GM19351 (cell line): ENCODE measurements around the gene OPCML.

Experiments used
- ATAC-seq: cut with Tn5 transposase; IDR thresholded peaks from one replicate; pipeline ENCODE4 v1.9.1; 2021; ENCODE audit warnings: mild to moderate bottlenecking, moderate library complexity; ENCODE audit not compliant: unreplicated experiment

OPCML gene

DNA sequence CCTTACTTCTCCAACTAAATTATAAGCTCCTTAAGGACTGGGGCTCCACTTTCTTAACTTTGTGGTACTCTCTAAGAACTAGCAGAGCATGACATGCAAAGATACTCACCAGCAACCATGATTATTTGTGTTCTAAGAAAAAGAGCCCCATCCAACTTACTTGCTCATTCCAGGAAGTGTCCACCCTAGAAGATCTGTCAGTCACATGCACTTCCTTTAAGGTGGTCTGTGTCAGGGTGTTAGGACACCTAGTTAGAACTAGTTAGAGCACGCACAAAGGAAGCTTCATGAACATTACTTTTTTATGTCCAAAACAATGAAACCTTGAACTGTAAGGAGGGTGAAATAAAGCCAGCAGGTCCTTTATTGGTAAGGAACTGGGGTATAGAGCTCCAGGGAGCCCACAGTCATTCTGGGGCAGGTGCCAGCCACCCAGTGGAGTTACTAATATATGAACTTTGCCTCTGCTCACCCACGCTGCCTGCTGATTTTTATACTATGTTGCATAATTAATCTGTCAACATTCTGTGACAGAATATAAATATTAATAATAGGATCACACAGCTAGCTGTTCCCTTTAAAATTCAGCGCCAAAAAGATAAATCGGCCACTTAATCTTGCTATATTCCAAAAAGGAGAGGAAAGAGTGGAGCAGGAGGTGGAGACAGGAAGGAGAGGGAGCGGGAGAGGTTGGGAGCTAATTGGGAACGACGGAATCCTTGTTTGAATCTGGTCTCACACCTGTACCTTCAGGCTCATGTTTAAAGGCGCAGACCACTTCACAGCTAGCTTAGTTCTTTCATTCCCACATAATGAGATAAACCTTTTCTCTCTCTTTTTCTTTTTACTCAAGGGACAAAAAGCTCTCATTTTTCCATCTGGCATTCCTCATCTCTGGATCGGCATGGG lies 755.0 kb downstream of the OPCML start:
- no peak for ATAC-seq

DNA sequence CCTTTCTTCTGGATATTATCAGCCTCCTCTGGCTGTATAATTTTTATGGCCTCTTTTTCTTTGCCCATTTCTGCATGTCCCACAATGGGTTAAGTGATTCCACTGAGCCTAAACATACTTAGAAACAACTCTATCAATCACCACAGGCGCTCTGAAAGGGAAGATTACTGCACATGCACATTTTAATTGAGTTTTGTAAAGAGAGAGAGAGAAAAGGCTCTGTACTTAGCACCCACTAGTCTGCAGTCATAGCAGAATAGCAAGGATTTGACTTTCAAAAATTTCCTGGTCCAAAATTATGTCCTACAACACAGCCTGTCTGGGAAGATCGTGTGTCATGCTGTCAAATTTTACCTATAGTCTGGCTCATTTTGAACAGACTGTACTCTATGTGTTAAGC lies 758.5 kb downstream of the OPCML start:
- ATAC-seq = no peak

DNA sequence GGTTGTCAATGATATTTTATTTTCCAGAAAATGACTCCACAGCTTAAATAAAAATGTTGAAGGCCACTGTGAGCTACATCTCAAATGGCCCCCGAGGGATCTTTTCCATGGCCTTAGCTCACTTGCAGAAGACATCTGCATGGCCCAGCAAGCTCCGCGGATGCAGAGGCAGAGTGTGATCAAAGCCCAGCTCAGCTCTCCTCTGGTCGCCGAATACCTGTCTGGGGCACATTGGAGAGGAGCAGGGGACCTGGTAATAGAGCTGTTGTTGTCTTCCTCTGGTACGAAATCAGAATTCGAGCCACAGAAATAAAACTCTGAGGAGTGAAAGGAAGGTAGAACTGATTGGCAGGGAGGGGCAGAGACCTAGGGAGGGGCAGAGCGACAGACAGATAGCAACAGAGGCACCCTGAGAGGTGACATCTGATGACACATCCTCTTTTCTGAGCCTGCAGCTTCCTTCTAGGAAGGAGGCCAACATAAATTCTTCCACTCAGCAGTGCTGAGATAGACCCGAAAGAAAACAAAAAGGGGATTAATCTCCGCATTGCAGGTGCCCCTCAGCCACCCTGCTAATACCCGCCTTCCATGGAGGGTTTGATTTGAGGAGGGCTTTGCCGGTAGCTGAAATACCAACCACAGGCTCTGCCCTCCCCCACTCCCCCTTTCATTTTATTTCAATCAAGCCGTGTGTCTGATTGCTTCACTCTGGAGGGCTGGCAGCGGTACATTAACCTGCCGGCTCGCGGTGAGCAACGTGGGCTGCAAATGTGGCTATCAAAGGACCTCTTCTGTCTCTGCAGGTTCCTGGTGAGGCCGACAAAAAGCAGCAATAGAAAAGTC lies 759.4 kb downstream of the OPCML start:
- no peak for ATAC-seq

DNA sequence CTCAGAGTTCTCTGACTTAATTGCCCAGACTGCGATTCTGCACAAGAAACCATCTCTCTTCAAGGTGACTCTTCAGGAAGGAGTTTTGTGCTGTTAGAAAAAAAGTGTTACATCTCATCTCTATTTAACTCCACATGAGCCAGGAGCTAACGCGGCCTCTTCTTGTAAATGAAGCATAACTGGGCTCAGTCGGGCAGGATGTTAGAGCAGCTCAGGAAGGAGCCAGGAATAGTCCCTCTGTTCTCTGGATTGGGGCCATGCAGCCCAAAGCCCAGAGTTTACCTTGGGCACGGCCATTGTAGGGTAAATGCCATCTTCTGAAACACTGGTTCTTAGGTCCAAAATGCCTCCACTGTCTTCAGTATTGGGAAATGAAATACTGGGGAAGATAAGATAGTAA lies 760.6 kb downstream of the OPCML start:
- no peak for ATAC-seq

DNA sequence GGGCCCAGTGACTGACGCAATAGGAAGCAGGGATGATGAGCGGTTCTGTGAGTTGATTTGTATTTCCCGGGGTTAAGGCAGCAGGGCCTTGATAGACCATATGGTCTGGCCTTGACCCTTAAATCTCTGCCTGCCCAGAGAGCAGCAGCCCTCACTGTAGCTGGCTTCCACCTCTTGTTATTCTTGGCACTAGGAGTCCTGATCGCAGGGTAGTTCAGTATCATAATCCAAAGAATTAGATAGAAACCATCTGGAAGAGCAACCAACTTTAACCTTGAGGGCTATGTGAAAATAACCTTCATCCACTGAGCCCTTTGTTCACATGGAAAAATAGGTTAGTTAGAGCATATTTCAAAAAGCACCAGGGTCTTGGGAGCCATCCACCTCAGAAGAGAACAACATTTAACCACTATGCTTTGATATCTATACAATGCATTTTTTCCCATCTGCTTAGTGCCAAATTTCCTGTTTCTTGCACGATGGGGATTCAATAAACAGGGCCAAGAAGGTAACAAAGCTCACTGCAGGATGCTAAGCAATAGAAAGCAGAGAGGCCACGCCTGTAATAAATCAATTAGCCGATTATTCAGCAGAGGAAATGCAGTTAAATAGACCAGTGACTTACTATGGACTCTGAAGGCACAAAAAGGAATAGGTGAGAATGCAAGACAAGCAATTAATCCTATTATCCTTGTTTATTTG lies 761.3 kb downstream of the OPCML start:
- ATAC-seq = no peak

DNA sequence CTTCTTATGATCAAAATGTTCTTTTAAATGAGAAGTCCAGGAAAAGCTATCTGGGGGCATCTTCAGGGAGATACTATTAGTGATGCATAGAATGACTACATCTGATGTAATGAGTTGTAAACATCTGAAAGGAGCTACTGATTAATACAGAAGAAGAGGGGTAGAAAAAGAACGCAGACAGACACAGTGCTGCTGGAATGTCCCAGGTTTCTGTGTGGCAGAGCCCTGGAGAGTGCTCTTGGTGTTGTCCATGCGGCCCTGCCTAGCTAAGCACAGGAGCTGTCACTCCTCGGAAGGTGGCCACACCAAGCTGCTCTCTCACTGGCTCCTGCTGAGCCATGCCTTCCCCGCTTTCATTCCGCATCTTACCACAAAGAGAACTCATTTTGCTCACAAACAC lies 768.8 kb downstream of the OPCML start:
- no peak for ATAC-seq

DNA sequence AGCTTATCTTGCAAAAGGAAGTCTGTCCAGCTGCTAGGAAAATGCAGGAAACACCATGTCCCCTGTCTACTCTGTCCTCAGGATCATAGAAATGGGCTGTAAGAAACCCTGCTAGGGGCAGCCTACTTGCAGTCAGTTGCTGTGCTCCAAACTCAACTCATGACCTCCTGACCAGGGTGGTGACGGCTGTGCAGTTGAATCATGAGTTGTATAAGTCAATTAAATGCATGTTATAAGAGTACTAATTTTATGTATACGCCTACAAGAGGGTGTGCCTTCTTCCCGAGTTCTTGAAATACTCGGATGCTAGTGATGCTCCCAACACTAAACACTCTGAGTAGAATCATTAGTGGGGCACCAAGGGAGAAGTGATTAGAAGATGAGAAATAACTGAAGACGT lies 776.4 kb downstream of the OPCML start:
- no peak for ATAC-seq

DNA sequence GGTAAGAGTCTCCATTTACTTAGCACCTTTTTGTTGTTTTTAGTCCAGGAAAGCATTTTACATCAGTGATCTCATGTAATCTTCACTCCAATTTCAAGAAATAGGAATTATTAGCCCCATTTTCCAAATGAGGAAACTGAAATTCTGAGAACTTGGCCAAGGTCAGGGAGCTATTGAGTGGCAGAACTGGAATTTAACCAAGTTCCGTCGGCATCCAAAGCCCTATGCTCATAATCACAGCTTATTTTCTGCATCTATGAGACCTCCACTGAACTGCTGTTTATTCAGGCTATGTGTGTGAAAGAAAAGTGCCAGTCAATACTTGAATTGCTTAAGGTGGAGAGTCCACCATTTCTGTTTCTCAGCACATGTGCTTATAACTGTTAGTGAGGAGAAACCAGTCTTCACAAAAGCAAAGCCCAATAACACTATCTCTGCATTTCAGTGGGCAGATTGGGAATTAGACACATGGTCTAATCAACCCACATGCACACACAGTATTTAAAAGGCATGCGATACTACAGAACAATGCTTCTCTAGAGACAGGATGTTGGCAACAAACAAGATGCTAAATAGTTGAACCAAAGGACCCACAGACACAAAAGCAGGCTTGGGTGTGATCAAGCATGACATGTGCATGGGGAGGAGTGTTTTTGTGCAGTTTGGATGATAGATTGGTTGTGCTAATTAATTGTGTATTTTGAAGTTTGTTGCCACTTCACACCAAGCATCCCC lies 780.6 kb downstream of the OPCML start:
- ATAC-seq = no peak

DNA sequence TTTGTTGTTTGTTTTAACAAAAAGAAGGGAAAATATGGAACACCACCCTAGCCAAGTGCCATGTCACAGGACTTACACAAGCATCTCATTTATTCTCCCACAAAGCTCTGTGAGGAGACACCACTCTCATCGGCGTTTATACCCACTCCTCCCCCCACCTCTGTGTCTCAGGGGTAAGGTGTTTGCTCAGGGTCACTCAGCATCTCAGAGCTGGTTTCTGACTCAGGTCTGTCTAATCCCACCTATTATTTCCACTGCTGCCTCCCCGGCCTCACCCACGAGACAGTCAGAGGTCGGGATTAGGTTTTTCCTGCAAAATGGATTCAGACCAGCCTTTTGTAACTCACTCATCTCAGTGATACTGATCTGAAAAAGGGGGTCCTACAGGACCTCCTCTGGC lies 786.0 kb downstream of the OPCML start:
- no peak for ATAC-seq

DNA sequence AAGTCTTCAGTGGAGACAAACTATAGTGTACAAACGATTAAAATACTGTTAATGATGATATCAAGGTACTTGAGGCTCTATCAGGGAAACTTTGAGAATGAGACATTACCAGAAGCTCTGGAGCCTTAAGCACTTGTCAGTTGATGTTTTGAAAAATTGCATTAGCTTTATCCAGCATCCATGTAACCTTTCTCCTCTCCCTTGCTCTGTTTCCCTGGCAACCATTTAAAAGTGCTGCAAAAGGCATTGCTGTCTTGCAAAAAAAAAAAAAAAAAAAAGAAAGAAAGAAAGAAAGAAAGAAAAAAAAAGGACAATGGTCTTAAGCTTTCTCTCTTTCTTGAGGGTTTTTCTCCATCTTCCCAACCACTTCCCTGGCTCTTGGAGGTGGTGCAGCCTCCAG lies 787.0 kb downstream of the OPCML start:
- ATAC-seq = no peak

DNA sequence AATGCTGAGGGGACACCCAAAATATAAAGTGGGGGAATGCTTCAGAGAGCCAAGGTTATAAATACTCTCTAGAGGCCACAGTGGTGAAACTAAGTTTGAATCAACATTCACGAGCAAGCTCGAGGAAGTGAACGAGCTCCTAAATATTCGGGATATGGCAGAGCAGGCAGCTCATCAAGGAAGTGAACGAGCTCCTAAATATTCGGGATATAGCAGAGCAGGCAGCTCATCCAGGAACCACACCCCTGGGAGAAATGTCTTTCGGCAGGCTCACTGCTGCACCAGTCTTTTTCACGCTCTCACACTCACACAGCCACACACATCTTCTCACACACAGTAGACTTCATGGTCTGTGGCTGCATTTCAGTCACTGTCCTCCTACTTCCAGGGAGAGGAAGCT lies 787.5 kb downstream of the OPCML start:
- no peak for ATAC-seq

DNA sequence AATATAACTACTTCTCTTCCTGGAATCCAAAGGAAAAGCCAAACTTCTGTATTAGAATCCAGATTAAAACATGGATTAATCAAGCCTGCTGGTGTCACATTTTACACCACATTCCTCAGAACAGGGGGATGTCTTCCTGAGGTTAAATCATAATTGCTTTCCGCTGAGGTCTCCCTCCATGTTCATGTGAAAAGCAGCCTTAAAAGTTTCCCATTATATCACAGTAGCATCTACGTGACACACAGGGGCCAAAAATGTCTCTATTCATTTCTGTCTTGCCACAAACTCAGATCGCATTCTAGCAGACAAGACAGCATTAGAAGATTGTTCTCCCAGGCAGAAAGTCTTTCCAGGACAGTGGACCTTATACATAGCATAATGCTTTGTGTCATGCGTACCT lies 788.7 kb downstream of the OPCML start:
- ATAC-seq = no peak

DNA sequence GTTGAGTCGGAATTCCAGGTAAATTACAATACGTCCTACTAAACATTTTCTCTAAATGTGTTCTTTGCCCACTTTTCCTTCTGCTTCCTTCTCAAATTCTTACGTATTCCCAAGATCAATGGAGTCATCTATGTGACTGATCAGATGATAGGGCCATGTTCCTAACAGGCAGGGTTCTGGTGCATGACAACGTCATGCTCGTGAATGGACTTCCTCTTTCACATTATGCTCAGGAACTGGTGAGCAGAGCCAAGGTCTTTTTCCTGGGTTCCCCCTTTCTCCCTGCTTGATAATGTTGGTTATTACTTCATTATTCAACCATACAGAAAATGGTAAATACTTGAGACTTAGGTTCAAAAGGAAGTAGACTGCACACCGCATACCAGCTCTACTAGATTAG lies 789.4 kb downstream of the OPCML start:
- no peak for ATAC-seq

DNA sequence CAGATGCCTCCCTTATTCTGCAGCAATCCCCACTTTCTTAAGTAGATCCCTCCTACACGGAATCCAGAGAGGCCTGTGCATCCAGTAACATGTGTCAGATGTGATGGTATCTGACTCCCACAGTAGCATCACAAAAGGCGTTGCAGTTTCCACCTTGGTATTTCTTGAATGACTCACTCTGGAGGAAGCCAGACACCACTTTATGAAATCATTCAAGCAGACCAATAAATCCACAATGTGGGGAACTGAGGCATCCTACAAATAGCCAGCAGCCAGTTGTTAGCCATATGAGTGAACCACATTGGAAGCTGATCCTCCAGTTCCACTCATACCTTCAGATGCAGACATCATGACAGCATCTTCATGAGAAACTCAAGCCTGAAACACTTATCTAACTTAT lies 798.1 kb downstream of the OPCML start:
- ATAC-seq = no peak

DNA sequence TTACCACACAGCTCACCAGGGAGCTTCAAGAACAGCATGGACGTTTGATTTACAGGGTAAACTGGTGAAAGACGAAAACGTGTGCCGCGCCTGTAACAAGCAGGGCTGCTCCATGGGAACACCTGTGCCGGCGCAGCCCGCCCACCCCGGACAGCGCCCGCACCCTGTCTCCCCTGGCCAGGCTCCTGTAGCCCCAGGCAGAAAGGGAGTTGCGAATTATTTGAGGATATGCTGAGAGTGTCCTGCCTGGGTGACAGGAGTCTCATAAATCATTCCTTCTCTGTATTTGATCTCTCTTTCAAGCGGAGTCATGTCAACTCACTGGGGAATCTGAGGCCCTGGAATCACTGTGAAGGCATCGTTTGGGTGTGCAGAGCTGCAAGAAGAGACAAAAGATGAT lies 804.3 kb downstream of the OPCML start:
- ATAC-seq = no peak

DNA sequence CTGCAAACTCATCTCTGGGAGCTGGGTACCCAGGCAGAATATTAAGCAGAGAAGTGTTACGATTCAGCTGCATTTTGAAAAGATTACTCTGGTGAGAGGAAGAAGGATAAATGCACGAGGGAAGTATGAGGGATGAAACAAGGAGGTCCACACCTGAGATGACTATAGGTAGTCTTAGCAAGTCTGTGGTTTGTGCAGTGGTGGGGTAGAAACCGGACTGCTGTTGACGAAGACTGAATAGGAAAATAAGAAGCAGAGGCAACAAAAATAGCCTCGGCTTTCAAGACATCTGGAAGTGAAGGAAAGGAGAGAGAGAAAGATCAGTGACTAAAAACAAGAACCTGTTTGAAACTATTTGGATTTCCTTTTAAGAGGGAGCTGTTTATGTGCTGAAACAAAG lies 810.8 kb downstream of the OPCML start:
- no peak for ATAC-seq

DNA sequence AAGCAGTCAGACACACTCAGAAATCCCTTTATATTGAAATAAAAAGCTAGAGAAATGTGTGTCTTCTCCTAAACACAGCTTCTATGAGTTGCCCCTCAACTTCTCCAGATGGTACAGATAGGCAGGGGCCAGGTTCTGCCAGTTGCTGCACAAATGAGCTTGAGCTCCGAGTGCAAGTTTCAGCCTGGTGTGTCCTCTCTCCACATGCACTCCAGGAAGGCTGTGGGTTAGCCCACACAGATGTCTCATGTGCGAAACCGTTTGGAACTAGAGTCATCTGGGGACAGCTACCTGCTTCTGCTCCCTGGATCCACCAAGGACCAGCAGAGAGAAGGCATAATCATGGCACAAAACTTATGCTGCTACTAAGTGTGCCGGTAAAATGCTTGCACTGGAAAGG lies 812.6 kb downstream of the OPCML start:
- no peak for ATAC-seq

DNA sequence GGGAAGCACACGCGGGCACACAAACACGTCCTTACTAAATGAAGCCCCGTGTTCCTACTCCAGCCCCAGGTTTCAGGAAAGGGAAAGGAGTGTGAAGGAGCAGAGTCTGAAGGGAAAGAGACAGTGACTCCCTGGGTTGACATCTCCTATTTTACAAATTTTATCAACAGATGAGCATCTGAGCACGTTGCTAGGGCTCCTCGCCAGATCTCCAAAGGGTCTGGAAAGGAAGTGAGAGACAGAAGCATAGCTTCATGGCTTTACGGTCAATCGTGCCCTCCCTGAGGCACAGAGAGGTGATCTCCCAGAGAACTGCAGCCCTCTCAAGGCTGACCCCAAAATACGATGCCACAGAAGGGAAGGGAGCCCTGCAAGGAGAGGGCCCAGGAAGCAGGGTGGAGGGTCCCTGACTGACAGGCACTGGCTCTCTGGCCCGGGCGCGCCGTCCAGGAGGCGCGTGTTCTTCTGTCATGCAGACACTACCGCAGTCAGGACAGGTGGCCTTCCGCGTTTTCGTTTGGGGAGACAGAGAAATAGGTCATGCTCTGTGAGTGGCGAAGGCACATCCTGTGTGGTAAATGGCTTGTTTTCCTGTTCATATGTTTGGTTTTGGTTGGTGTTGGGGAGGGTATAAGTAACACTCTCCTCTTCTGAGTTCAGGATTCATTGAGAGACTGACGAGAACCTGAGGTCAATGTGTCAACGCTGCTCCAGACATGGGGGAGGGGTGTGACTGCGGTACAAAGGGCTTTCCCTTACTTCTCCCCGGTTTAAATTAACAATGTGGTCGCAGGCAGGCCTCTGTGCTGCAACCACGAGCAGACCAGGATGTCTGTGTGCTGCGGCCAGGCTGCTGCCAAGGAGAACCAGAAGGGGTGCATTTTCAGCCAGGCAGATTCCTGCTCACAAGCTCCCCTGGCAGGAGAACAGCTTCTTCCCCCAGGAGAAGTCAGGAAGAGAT lies 813.3 kb downstream of the OPCML start:
- no peak for ATAC-seq

DNA sequence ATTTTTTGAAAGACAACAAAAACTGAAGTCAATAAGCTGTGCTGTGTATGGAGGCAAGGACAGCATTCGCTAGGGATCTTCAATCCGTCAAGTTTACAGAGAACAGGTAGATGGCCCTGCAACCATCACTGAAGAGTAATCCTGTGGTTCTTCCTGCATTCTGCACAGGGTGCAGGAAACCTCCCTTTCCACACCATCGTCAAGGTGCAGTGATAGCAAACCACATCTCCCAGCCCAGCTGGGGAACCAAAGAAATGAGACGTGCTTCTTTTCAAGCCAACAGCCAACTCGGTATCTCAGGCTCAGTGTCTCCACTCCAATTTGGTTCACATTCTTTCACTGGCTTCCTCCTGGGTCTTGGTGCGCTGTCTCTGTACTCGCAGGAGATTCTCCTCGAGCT lies 814.5 kb downstream of the OPCML start:
- ATAC-seq = no peak

DNA sequence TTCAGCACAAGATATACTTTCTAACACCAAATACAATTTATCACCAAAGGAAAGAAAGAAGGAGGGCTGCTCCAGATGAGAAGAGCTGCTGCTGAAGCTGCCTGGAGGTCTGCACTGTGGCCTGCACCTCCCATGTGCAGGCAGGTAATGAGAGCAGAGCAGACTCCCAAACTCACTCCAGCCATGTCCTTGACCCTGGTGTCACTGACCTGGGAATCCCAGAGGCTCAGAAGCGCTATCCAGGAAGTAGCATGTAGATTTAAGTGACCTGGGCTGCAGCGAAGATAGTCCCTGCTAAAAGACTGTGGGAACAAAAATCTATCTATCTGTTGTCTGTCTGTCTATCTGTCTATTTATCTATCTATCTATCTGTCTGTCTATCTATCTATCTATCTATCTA lies 816.3 kb downstream of the OPCML start:
- no peak for ATAC-seq
